HepG2 (cell line): ENCODE data around the gene TBC1D22A. TPM values are rescaled to one million over a fixed set of nuclear protein-coding genes. Genes with fewer than 3 reads are reported as not detected.

Experiments
- ARID5B ChIP-seq: IDR thresholded peaks from 2 replicates; pipeline ENCODE4 v1.4.0; 2020; ENCODE audit warnings: mild to moderate bottlenecking, missing genetic modification reagents
- ETV5 ChIP-seq: IDR thresholded peaks from 2 replicates; pipeline ENCODE4 v1.6.1; 2018; ENCODE audit warnings: missing biosample characterization, missing genetic modification reagents, inconsistent platforms, borderline replicate concordance
- FIP1L1 ChIP-seq: fragments of 200-400 bp; formaldehyde crosslinking; IDR thresholded peaks from 2 replicates; pipeline ENCODE4 v1.6.1; 2018; ENCODE audit warnings: low read depth, mild to moderate bottlenecking, low read length, moderate library complexity, borderline replicate concordance; ENCODE audit not compliant: insufficient read depth
- FOXO1 ChIP-seq: sonication (generic); formaldehyde crosslinking; IDR thresholded peaks from 2 replicates; pipeline ENCODE4 v1.4.0; 2020; ENCODE audit warnings: missing genetic modification reagents
- FOXP4 ChIP-seq: sonication (generic); formaldehyde crosslinking; IDR thresholded peaks from 2 replicates; pipeline ENCODE4 v1.4.0; 2020; ENCODE audit warnings: missing genetic modification reagents
- HMGXB4 ChIP-seq, 2 experiments: sonication (generic) in 1 of 2; formaldehyde crosslinking in 1 of 2; IDR thresholded peaks; 2 replicates each; pipeline versions ENCODE4 v1.4.0 to v1.6.1; 2018 to 2020; ENCODE audit warnings: missing genetic modification reagents in 2 of 2, borderline replicate concordance in 1 of 2, low read depth in 1 of 2, mild to moderate bottlenecking in 1 of 2, missing biosample characterization in 1 of 2
- HNF1B ChIP-seq: sonication (generic); formaldehyde crosslinking; IDR thresholded peaks from 2 replicates; pipeline ENCODE4 v1.5.1; 2020; ENCODE audit warnings: mild to moderate bottlenecking, moderate library complexity, missing genetic modification reagents
- JUND ChIP-seq: sonication (generic); formaldehyde crosslinking; IDR thresholded peaks from 2 replicates; pipeline ENCODE4 v1.8.0; 2022; ENCODE audit warnings: mild to moderate bottlenecking, missing genetic modification reagents
- KDM4B ChIP-seq: sonication (generic); formaldehyde crosslinking; IDR thresholded peaks from 2 replicates; pipeline ENCODE4 v1.4.0; 2020; ENCODE audit warnings: missing genetic modification reagents
- KDM6A ChIP-seq: IDR thresholded peaks from 2 replicates; pipeline ENCODE4 v1.6.1; 2016; ENCODE audit warnings: low read depth
- NCOA2 ChIP-seq: sonication (generic); formaldehyde crosslinking; IDR thresholded peaks from 2 replicates; pipeline ENCODE4 v1.8.0; 2022; ENCODE audit warnings: inconsistent platforms
- NFIC ChIP-seq: IDR thresholded peaks from 2 replicates; pipeline ENCODE4 v1.6.1; 2012; ENCODE audit warnings: mild to moderate bottlenecking, low read length, inconsistent platforms
- NPAS2 ChIP-seq: sonication (generic); formaldehyde crosslinking; IDR thresholded peaks from 2 replicates; pipeline ENCODE4 v1.8.0; 2022; ENCODE audit warnings: mild to moderate bottlenecking, missing genetic modification reagents, borderline replicate concordance
- PCBP1 ChIP-seq: fragments of 200-400 bp; formaldehyde crosslinking; IDR thresholded peaks from 2 replicates; pipeline ENCODE4 v1.6.1; 2017; ENCODE audit warnings: mild to moderate bottlenecking, low read depth, low read length, borderline replicate concordance
- POGZ ChIP-seq: sonication (generic); formaldehyde crosslinking; IDR thresholded peaks from 2 replicates; pipeline ENCODE4 v1.4.0; 2020; ENCODE audit warnings: mild to moderate bottlenecking, missing genetic modification reagents
- TFDP1 ChIP-seq: IDR thresholded peaks from 2 replicates; pipeline ENCODE4 v1.6.1; 2016; ENCODE audit warnings: missing compliant biosample characterization, missing genetic modification reagents, borderline replicate concordance
- ZNF260 ChIP-seq: sonication (generic); formaldehyde crosslinking; IDR thresholded peaks from 2 replicates; pipeline ENCODE4 v1.4.0; 2020; ENCODE audit warnings: missing genetic modification reagents, low read depth, mild to moderate bottlenecking, borderline replicate concordance
- ZNF496 ChIP-seq: sonication (generic); formaldehyde crosslinking; IDR thresholded peaks from 2 replicates; pipeline ENCODE4 v1.8.1; 2023; ENCODE audit warnings: mild to moderate bottlenecking, moderate library complexity, missing genetic modification reagents; ENCODE audit not compliant: insufficient replicate concordance
- ZSCAN12 ChIP-seq: sonication (generic); formaldehyde crosslinking; IDR thresholded peaks from 2 replicates; pipeline ENCODE4 v1.9.0; 2021; ENCODE audit warnings: mild to moderate bottlenecking, missing genetic modification reagents
- polyA plus RNA-seq, 8 experiments: library from polyadenylated mRNA; depleted of rRNA in 3 of 8; stranded (reverse) in 7 of 8; unstranded in 1 of 8; fragments of >200 nt; fragmentation: Illumina TruSeq in 4 of 8; extraction: Trizol in 4 of 8; gene quantifications; 2 replicates each; pipeline versions ENCODE4 v1.2.1 to v1.2.3, GENCODE V29; 2011 to 2016; ENCODE audit warnings: low read depth in 4 of 8, missing spikeins in 1 of 8, mixed read lengths in 1 of 8; ENCODE audit not compliant: insufficient read depth in 1 of 8
- total RNA-seq, 5 experiments: library from RNA; depleted of rRNA; stranded (reverse); fragments of >200 nt; fragmentation: Illumina TruSeq; extraction: Trizol; gene quantifications; 2 replicates each; pipeline ENCODE4 v1.2.3, GENCODE V29; 2016; ENCODE audit warnings: low read depth in 1 of 5

The TBC1D22A gene
- total and polyA plus RNA-seq, 2 of the 13 experiments (the other 11 are each of a cell fraction or from before 2014, with no cell fraction given), result 17.3 to 18.0 TPM

GRCh38 chr22:46936378-46936903, 174.0 kb downstream of the TBC1D22A start (continued):
- TF ChIP-seq FOXP4 (CRISPR knock-in tag), result no peak
- no peak for TF ChIP-seq KDM4B
- TF ChIP-seq ZSCAN12 (CRISPR knock-in tag), result 0 out of 2 replicates have a peak, but pooled peaks have one; percentile 12
- TF ChIP-seq NPAS2 (CRISPR knock-in tag), result no peak
- no peak for TF ChIP-seq PCBP1
- no peak for TF ChIP-seq KDM6A (CRISPR knock-in tag)
- TF ChIP-seq ETV5 (CRISPR knock-in tag), result no peak; the same call in 1 of the 2 replicates
- no peak for TF ChIP-seq ZNF496 (CRISPR knock-in tag)
- no peak for TF ChIP-seq FIP1L1
- TF ChIP-seq ARID5B (CRISPR knock-in tag), result no peak
- TF ChIP-seq FOXO1, result no peak
- no peak for TF ChIP-seq TFDP1 (CRISPR knock-in tag)
- no peak for TF ChIP-seq HMGXB4 (CRISPR knock-in tag; IDR thresholded peaks at IDR 0.05; ENCODE audit: borderline replicate concordance in 1 of 2, low read depth in 1 of 2)
- no peak for TF ChIP-seq ZNF260 (CRISPR knock-in tag)
- TF ChIP-seq JUND (CRISPR knock-in tag), result no peak
- TF ChIP-seq HNF1B, result no peak
- TF ChIP-seq NFIC, result no peak
- no peak for TF ChIP-seq NCOA2 (CRISPR knock-in tag)
- no peak for TF ChIP-seq POGZ (CRISPR knock-in tag)
